HUES48 (cell line): Measurements from ENCODE around the gene FTO.

Experiments used
- H3K27ac ChIP-seq: one replicate; pipeline ENCODE4 v1.7.0; 2013; ENCODE audit warnings: low read depth, low read length, inconsistent platforms
- H3K27me3 ChIP-seq: 2 replicates; pipeline ENCODE4 v1.6.1; 2013; ENCODE audit warnings: mild to moderate bottlenecking, low read length; ENCODE audit not compliant: control insufficient read depth, insufficient read depth
- H3K36me3 ChIP-seq: 2 replicates; pipeline ENCODE4 v1.6.1; 2013; ENCODE audit warnings: low read length; ENCODE audit not compliant: control insufficient read depth, insufficient read depth
- H3K4me1 ChIP-seq: 2 replicates; pipeline ENCODE4 v1.6.1; 2013; ENCODE audit warnings: mild to moderate bottlenecking, low read length; ENCODE audit not compliant: control insufficient read depth, insufficient read depth
- H3K4me3 ChIP-seq: 2 replicates; pipeline ENCODE4 v1.5.1; 2013; ENCODE audit warnings: mild to moderate bottlenecking, low read depth, low read length
- H3K9ac ChIP-seq: 2 replicates; pipeline ENCODE4 v1.6.1; 2013; ENCODE audit warnings: mild to moderate bottlenecking, low read depth, low read length, moderate library complexity
- H3K9me3 ChIP-seq: 2 replicates; pipeline ENCODE4 v1.6.1; 2013; ENCODE audit warnings: low read length; ENCODE audit not compliant: control insufficient read depth, insufficient read depth

FTO gene

DNA sequence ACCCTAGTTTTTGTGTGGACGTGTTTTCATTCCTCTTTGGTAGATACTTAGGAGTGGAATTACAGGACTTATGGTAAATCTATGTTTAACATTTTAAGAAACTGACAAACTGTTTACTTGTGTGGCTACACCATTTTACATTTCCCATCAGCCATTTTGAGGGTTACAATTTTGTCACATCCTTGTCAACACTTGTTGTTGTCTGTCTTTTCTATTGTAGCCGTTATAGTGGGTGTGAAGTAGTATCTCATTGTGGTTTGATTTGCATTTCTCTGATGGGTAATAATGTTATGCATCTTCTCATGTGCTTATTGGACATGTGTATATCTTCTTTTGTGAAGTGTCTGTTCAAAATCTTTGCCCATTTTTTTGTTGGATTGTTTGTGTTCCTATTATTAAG, 4.5 kb downstream of the FTO start:
- Histone ChIP-seq H3K9ac (no peak overlapping the region), H3K4me3 (no peak overlapping the region), H3K36me3 (no peaks in the 10 kb centered on the region), H3K27me3 (no peaks in the 10 kb centered on the region), H3K4me1 (no peaks in the 10 kb centered on the region), H3K27ac (no peak overlapping the region), H3K9me3 (no peaks in the 10 kb centered on the region)

- Histone ChIP-seq H3K9ac (no peak overlapping the region), H3K27me3 (no peaks in the 10 kb centered on the region), H3K4me1 (peaks cover 14% of the 10 kb centered on the region), H3K36me3 (no peaks in the 10 kb centered on the region), H3K9me3 (no peaks in the 10 kb centered on the region), H3K27ac (no peak overlapping the region), H3K4me3 (no peak overlapping the region)
Measured at GRCh38 chr16:53711390-53711789, 7.4 kb downstream of the FTO start.

- Histone ChIP-seq H3K27ac (no peak overlapping the region), H3K27me3 (no peaks in the 10 kb centered on the region), H3K9me3 (no peaks in the 10 kb centered on the region), H3K36me3 (no peaks in the 10 kb centered on the region), H3K4me1 (peaks cover 14% of the 10 kb centered on the region), H3K9ac (no peak overlapping the region), H3K4me3 (no peak overlapping the region)
Measured at GRCh38 chr16:53712065-53712464, 8.1 kb downstream of the FTO start.

- no peaks in the 10 kb centered on the region for H3K9me3 ChIP-seq
- no peak overlapping the region for H3K4me3 ChIP-seq
- peaks cover 14% of the 10 kb centered on the region for H3K4me1 ChIP-seq
- H3K27me3 ChIP-seq: no peaks in the 10 kb centered on the region
- H3K9ac ChIP-seq: no peak overlapping the region
- H3K36me3 ChIP-seq: no peaks in the 10 kb centered on the region
- no peak overlapping the region for H3K27ac ChIP-seq
Measured at GRCh38 chr16:53713403-53714204, 9.6 kb downstream of the FTO start.

- H3K27me3 ChIP-seq: no peaks in the 10 kb centered on the region
- peaks cover 14% of the 10 kb centered on the region for H3K4me1 ChIP-seq
- no peaks in the 10 kb centered on the region for H3K36me3 ChIP-seq
- H3K9ac ChIP-seq: no peak overlapping the region
- H3K4me3 ChIP-seq: no peak overlapping the region
- no peaks in the 10 kb centered on the region for H3K9me3 ChIP-seq
- H3K27ac ChIP-seq: no peak overlapping the region
Measured at GRCh38 chr16:53714205-53715022, 10.5 kb downstream of the FTO start.

GRCh38 chr16:53715023-53715384, 11.0 kb downstream of the FTO start:
- H3K4me1 ChIP-seq: peaks cover 14% of the 10 kb centered on the region
- no peaks in the 10 kb centered on the region for H3K9me3 ChIP-seq
- H3K27ac ChIP-seq: no peak overlapping the region
- no peaks in the 10 kb centered on the region for H3K27me3 ChIP-seq
- H3K4me3 ChIP-seq: no peak overlapping the region
- H3K9ac ChIP-seq: no peak overlapping the region
- no peaks in the 10 kb centered on the region for H3K36me3 ChIP-seq

- no peak overlapping the region for H3K4me3 ChIP-seq
- no peaks in the 10 kb centered on the region for H3K27me3 ChIP-seq
Measured at GRCh38 chr16:53717577-53717976, 13.6 kb downstream of the FTO start.

DNA sequence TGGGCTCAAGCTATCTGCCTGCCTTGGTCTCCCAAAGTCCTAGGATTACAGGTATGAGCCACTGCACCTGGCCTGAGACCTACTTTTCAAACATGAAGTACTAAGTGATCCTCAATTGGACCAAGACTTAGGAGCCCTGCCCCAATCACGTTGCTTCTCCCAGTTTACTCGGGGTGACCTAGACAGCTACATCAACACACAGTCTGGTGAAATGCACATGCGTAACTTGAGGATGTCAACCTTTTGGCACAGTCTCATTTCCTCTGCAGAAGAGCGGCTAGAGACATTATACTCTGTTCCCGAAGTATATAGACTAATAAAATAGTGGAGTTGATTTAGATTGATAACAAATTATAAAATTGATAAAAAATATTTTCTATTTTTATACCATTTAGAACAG, 17.1 kb downstream of the FTO start:
- H3K9me3 ChIP-seq: no peaks in the 10 kb centered on the region
- no peaks in the 10 kb centered on the region for H3K36me3 ChIP-seq
- H3K9ac ChIP-seq: no peak overlapping the region
- H3K4me1 ChIP-seq: peaks cover 7% of the 10 kb centered on the region; the same call in 1 of the 2 replicates
- H3K4me3 ChIP-seq: no peak overlapping the region
- H3K27ac ChIP-seq: no peak overlapping the region
- no peaks in the 10 kb centered on the region for H3K27me3 ChIP-seq

More at GRCh38 chr16:53717577-53717976, 13.6 kb downstream of the FTO start:
- peaks cover 14% of the 10 kb centered on the region for H3K4me1 ChIP-seq
- no peaks in the 10 kb centered on the region for H3K36me3 ChIP-seq
- H3K27ac ChIP-seq: no peak overlapping the region
- H3K9ac ChIP-seq: no peak overlapping the region
- no peaks in the 10 kb centered on the region for H3K9me3 ChIP-seq

GRCh38 chr16:53726625-53727024, 22.7 kb downstream of the FTO start:
- H3K9me3 ChIP-seq: no peaks in the 10 kb centered on the region
- no peak overlapping the region for H3K27ac ChIP-seq
- no peak overlapping the region for H3K4me3 ChIP-seq

DNA sequence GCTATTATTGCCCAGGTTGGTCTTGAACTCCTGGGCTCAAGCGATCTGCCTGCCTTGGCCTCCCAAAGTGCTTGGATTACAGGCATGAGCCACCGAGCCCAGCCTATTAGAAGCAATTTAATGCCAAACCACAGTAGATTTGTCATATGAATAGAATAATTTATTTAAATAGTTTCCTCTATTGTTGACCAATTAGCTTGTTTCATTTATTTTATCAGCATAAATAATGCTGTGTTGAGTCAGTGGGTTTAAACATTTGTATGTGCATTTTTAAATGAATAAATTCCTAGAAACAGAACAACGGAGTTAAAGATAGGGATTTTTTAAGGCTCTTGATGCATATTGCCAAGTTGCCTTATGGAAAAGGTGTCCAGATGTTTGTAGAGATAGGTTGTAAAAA, 26.7 kb downstream of the FTO start:
- Histone ChIP-seq H3K27ac (no peak overlapping the region), H3K4me3 (no peak overlapping the region), H3K36me3 (no peaks in the 10 kb centered on the region), H3K27me3 (no peaks in the 10 kb centered on the region), H3K9me3 (no peaks in the 10 kb centered on the region), H3K4me1 (peaks cover 3% of the 10 kb centered on the region; the same call in 1 of the 2 replicates), H3K9ac (no peak overlapping the region)

More at GRCh38 chr16:53726625-53727024, 22.7 kb downstream of the FTO start:
- no peaks in the 10 kb centered on the region for H3K27me3 ChIP-seq
- no peak overlapping the region for H3K9ac ChIP-seq
- H3K36me3 ChIP-seq: no peaks in the 10 kb centered on the region
- H3K4me1 ChIP-seq: peaks cover 7% of the 10 kb centered on the region; the same call in 1 of the 2 replicates

- no peaks in the 10 kb centered on the region for H3K36me3 ChIP-seq
- H3K4me3 ChIP-seq: no peak overlapping the region
- no peak overlapping the region for H3K27ac ChIP-seq
- H3K27me3 ChIP-seq: no peaks in the 10 kb centered on the region
- no peaks in the 10 kb centered on the region for H3K9me3 ChIP-seq
- no peak overlapping the region for H3K9ac ChIP-seq
- H3K4me1 ChIP-seq: peaks cover 3% of the 10 kb centered on the region; the same call in 1 of the 2 replicates
Measured at GRCh38 chr16:53732296-53732929, 28.5 kb downstream of the FTO start.
